Measurements from ENCODE around the gene KCTD17. TPM values are rescaled to one million over a fixed set of nuclear protein-coding genes. Genes with fewer than 3 reads are reported as not detected.

KCTD17 gene
- total and polyA plus RNA-seq, 2 of the 4 experiments (the other 2 are of a cell fraction) = 28.3 to 37.3 TPM

DNA sequence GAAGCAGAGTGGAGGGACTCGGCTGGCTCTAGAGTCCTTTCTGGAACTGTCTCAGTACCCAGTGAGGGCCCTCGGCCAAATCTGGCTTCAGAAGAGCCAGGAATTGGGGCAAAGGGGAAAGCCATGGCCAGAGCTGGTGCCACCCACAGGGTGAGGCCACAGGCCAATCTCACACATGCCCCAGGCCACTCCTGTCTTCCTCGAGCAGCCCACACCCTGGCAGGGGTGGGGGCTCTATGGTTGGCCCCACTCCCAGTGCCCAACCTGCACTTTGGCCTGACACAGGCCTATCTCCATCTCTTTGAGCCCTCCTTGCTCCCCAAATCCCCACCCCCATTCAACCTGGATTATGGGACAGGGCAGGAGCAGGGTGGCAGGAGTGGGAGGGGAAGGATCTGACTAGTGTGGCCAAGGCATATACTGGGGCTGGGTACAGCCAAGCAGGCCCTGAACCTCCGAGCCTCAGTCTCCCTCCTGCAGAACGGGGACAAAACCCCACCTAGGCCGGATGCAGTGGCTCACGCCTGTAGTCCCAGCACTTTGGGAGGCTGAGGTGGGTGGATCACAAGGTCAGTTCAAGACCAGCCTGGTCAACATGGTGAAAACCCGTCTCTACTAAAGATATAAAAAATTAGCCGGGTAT is 39.2 kb upstream of the KCTD17 start:
- Histone ChIP-seq H3K18ac (ENCODE audit: low read depth, low read length) (no peak overlapping the region), H3K27me3 (ENCODE audit: control insufficient read depth, insufficient read depth, low read length) (peaks cover 17% of the 10 kb centered on the region), H2BK5ac (ENCODE audit: low read depth, low read length, poor library complexity, severe bottlenecking) (no peak overlapping the region), H4K8ac (ENCODE audit: low read depth in 2 of 2, low read length in 2 of 2) (no peak overlapping the region), H3K9me3 (ENCODE audit: control insufficient read depth, insufficient read depth, low read length) (no peaks in the 10 kb centered on the region), H3K4ac (ENCODE audit: low read depth, low read length) (no peak overlapping the region), H3K14ac (replicated peaks; ENCODE audit: low read depth, low read length) (no peak overlapping the region), H4K20me1 (ENCODE audit: insufficient read depth, low read length) (peaks cover 23% of the 10 kb centered on the region), H4K91ac (ENCODE audit: insufficient read depth, low read depth, low read length) (no peak overlapping the region), H2BK20ac (ENCODE audit: low read depth, low read length) (no peak overlapping the region), H3K9me1 (ENCODE audit: insufficient read depth, low read length) (no peaks in the 10 kb centered on the region; the same call in 1 of the 2 replicates), H3K9ac (ENCODE audit: low read depth, low read length) (no peak overlapping the region), H2AK5ac (ENCODE audit: low read depth, low read length) (no peak overlapping the region), H2AK9ac (replicated peaks; ENCODE audit: low read depth, low read length, poor library complexity) (no peak overlapping the region), H3K4me2 (ENCODE audit: low read depth, low read length) (no peak overlapping the region), H3K4me1 (ENCODE audit: control insufficient read depth, insufficient read depth, low read length) (no peaks in the 10 kb centered on the region), H3K56ac (ENCODE audit: extremely low read depth, insufficient read depth, low read length) (no peak overlapping the region), H3K23ac (ENCODE audit: low read depth, low read length) (no peak overlapping the region), H3K27ac (ENCODE audit: insufficient read depth, low read length) (no peak overlapping the region), H3K36me3 (ENCODE audit: control insufficient read depth, insufficient read depth, low read length) (peaks cover 7% of the 10 kb centered on the region), H4K5ac (ENCODE audit: low read depth, low read length) (no peak overlapping the region), H3K4me3 (ENCODE audit: insufficient read depth, low read depth, low read length) (no peak overlapping the region), H2AFZ (replicated peaks; ENCODE audit: low read length, poor library complexity) (no peak overlapping the region), H2BK15ac (ENCODE audit: low read depth, low read length) (no peak overlapping the region), H2BK120ac (ENCODE audit: low read depth, low read length) (no peak overlapping the region), H3K79me1 (ENCODE audit: low read depth in 1 of 2, low read length in 2 of 2) (peaks cover 0 to 12% of the 10 kb centered on the region in 2 experiments; a peak in 3 of 4 replicates)
- ChIA-PET CTCF (no interaction called here), POLR2A (ENCODE audit: unreplicated experiment) (no interaction called here)
- no peak for ATAC-seq (ENCODE audit: low read depth)
- in situ Hi-C loops (cut with MboI; ENCODE audit: low sequenced_read_pairs) (no loop called here), dilution Hi-C loops (cut with HindIII; ENCODE audit: low sequenced_read_pairs, unreplicated experiment) (no loop called here), intact Hi-C loops (cut with micrococcal nuclease) (no loop called here)
- WGBS, 2 experiments (ENCODE audit: extremely low coverage in 2 of 2, insufficient read length in 1 of 2) = 85% methylated on average over 2 of the region's 9 CpGs; no CpG with 5 or more reads in 1 of the 2 experiments
- DNase-seq = no peak
- TF ChIP-seq MAZ (IDR thresholded peaks at IDR 0.05; ENCODE audit: borderline replicate concordance, low read depth, low read length) (no peak), BHLHE40 (IDR thresholded peaks at IDR 0.05; ENCODE audit: low read depth, low read length) (no peak), FOS (IDR thresholded peaks at IDR 0.05; ENCODE audit: low read depth, low read length) (no peak), CHD1 (IDR thresholded peaks at IDR 0.05; ENCODE audit: low read depth, low read length) (no peak), RFX5 (IDR thresholded peaks at IDR 0.05; ENCODE audit: low read depth, low read length) (no peak)
- TF ChIP-seq, protein P1, sequence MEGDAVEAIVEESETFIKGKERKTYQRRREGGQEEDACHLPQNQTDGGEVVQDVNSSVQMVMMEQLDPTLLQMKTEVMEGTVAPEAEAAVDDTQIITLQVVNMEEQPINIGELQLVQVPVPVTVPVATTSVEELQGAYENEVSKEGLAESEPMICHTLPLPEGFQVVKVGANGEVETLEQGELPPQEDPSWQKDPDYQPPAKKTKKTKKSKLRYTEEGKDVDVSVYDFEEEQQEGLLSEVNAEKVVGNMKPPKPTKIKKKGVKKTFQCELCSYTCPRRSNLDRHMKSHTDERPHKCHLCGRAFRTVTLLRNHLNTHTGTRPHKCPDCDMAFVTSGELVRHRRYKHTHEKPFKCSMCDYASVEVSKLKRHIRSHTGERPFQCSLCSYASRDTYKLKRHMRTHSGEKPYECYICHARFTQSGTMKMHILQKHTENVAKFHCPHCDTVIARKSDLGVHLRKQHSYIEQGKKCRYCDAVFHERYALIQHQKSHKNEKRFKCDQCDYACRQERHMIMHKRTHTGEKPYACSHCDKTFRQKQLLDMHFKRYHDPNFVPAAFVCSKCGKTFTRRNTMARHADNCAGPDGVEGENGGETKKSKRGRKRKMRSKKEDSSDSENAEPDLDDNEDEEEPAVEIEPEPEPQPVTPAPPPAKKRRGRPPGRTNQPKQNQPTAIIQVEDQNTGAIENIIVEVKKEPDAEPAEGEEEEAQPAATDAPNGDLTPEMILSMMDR (conservative IDR thresholded peaks at IDR 0.05; ENCODE audit: low read depth, low read length) = no peak
- BruUV-seq (replicated peaks) = no TSS peak

All from IMR-90 (cell line).